GM12801 (cell line): ENCODE results near the gene EPHA10.

Experiments used
- TF ChIP-seq, protein P1 (sequence below): IDR thresholded peaks from one replicate; pipeline ENCODE4 v1.5.1; 2011; ENCODE audit warnings: control low read depth; ENCODE audit not compliant: insufficient read length; ENCODE audit errors: extremely low read depth

EPHA10 gene

GRCh38 chr1:37725851-37726613 is 38.9 kb downstream of the EPHA10 start:
- TF ChIP-seq, protein P1, sequence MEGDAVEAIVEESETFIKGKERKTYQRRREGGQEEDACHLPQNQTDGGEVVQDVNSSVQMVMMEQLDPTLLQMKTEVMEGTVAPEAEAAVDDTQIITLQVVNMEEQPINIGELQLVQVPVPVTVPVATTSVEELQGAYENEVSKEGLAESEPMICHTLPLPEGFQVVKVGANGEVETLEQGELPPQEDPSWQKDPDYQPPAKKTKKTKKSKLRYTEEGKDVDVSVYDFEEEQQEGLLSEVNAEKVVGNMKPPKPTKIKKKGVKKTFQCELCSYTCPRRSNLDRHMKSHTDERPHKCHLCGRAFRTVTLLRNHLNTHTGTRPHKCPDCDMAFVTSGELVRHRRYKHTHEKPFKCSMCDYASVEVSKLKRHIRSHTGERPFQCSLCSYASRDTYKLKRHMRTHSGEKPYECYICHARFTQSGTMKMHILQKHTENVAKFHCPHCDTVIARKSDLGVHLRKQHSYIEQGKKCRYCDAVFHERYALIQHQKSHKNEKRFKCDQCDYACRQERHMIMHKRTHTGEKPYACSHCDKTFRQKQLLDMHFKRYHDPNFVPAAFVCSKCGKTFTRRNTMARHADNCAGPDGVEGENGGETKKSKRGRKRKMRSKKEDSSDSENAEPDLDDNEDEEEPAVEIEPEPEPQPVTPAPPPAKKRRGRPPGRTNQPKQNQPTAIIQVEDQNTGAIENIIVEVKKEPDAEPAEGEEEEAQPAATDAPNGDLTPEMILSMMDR = no peak

GRCh38 chr1:37724575-37724974 is 40.3 kb downstream of the EPHA10 start:
- TF ChIP-seq, protein P1 = no peak

DNA sequence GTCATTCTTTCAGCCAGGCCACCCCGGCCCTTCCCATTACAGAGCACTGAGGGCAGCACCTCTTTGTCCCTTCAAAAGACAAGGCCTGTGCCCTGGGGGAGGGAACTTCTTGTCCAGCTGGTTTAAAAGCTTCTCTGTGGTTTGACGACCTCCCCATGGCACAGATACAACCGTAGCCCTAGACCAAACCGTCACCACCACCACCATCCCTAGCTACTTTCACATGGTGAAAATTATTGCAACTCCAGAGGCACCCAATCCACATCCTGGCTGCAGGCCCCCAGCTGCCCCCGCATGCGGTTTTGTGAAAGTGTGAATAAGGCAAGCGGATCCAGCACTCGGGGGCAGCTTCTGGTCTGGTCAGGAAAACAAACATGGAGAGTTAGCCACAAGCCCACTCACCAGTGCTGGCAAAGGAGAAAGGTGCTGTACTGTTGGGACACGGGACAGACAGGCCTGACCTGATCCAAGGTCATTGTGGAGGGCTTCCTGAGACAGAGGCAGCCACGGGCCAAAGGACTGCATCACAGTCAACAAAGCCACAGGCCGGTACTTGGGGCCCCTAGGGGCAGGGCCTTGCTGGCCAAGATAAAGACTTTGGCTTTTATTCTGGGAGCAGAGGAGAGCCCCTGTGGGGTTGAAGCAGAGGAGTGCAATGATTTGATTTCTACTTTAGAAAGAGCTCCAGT is 41.4 kb downstream of the EPHA10 start:
- TF ChIP-seq, protein P1 = no peak

DNA sequence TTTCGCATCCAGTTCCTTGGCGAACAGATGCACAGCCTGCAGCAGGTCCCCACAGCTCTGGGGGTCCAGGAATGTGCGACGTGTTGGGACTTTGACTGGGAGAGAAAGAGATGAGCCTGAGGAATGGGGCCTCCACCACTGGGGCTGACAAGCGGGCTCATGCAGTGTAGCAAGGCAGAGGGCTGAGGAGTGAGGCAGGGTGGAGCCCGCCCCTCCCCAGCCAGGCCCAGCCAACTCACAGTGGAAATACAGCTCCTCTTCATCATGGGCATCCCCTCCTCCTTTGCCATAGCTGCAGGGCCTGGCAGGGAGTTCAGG is 41.9 kb downstream of the EPHA10 start:
- TF ChIP-seq, protein P1 = no peak

DNA sequence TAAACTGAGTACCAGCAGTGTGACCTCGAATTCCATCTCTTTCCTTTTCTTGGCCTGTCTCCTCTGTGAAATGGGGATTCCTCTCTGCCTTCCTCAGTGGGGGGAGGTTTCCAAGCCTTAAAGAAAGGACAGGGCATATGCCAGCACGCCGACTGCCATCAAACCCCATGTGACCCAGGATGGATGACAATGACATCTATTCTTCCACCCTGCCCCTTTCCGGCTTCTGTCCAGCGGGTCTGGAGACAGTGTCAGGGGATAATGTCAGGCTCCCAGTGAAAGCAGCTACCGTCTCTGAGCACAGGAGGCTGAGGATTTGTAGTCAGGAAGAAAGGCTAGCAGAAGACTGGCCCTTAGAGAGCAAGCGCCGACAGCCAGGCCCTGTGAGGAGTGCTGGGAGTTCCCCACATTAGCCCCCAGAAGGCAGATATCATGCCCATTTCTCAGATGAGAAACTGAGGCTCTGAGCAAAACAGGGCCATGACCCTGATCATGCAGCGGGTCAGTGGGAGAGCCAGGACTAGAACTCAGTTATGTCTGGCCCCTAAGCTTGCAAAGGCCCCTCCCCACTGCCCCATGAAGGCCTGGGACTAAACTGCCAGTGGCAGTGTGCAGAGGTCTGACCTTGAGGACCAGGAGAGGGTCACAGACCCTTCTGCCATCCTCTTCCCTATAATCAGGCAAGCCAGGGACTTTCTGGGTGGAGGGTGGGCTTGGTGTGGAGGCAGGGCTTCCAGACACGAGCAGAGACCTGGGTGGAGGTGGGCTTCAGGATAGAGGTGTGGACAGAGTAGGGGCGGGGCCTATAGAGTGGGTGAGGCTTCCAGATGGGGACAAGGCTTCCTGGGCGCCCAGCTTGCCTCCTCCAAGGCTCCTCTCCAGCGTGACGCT is 42.5 kb downstream of the EPHA10 start:
- TF ChIP-seq, protein P1 = no peak

DNA sequence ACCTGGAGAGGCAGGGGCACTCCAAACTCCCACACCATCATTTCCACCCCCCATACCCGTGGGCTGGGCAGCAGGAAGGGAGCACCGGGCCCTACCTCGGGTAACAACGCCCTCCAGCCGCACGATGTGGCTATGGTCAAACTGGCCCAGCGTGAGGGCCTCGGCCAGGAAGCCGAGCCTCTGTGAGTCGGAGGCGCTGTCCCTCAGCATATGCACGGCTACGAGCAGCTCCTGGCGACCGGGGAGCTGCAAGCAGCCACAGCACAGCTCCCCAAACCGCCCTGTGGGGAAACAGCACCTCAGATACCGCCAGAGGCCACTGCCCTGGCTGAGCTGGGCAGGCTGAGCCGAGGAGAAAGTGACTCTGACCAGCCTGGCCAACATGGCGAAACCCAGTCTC is 43.4 kb downstream of the EPHA10 start:
- TF ChIP-seq, protein P1 = no peak

- TF ChIP-seq, protein P1 = no peak
These were observed 44.4 kb downstream of the EPHA10 start for GRCh38 chr1:37720231-37721130.
